DOHH2 (cell line): ENCODE results near the gene REPIN1.

Source experiments
- EZH2phosphoT487 ChIP-seq: fragments of 200-600 bp; sonication (generic); IDR thresholded peaks from 2 replicates; pipeline ENCODE4 v1.6.1; 2017; ENCODE audit warnings: borderline replicate concordance, mild to moderate bottlenecking, antibody characterized with exemption, low read length, moderate library complexity, mixed read lengths
- TF ChIP-seq, protein P1 (sequence below): fragments of 200-600 bp; sonication (generic); IDR thresholded peaks from one replicate; pipeline ENCODE4 v1.5.1; 2014; ENCODE audit warnings: antibody characterized with exemption, mild to moderate bottlenecking, low read depth, low read length; ENCODE audit not compliant: poor library complexity, severe bottlenecking

DNA sequence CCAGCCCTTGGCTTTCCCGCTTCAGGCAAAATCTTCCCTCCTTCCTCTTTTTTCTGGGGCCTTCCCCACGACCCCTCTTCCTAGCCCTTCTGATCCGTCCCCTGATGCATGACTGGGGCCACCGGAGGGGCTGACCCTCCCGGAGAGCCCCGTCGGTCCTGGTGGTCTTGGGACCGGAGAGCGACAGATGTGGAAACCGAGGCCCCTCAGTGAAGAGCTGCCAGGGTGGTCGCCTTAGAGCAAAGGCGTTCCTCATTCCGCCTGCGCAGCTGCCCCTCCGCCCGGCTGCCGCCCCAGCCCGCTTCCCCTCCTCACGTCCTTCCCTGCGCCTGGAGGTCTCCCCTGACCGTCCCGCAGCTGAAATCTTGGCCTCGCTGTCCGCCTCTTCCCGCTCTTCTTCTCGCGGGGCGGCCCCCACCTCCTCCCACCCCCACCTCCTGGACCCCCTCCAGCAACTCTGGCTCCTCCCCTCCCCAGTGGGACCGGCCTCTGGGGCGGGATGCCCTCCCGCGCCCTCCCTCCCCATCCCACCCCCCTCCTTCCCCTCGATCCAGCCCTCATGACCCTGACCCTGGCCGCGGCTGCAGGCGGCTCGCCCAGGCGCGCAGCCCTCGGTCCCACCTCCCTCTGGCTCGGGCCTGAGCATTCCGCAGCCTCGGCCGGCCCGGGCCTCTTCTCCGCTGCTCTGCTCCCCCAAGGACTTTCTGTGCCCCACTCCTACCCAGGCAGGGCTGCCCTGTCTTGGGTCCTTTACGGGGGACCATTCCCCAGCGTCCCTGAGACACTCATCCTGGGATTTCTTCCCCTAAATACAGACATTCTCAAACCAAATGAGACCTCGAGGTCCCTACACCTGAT lies 27.1 kb upstream of the REPIN1 start, which contains the start of gene RARRES2:
- TF ChIP-seq, protein P1, sequence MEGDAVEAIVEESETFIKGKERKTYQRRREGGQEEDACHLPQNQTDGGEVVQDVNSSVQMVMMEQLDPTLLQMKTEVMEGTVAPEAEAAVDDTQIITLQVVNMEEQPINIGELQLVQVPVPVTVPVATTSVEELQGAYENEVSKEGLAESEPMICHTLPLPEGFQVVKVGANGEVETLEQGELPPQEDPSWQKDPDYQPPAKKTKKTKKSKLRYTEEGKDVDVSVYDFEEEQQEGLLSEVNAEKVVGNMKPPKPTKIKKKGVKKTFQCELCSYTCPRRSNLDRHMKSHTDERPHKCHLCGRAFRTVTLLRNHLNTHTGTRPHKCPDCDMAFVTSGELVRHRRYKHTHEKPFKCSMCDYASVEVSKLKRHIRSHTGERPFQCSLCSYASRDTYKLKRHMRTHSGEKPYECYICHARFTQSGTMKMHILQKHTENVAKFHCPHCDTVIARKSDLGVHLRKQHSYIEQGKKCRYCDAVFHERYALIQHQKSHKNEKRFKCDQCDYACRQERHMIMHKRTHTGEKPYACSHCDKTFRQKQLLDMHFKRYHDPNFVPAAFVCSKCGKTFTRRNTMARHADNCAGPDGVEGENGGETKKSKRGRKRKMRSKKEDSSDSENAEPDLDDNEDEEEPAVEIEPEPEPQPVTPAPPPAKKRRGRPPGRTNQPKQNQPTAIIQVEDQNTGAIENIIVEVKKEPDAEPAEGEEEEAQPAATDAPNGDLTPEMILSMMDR: no peak
- no peak for TF ChIP-seq EZH2phosphoT487
